HG03520 (cell line): ENCODE results near the gene FCRLA.

Source experiments
- ATAC-seq: cut with Tn5 transposase; IDR thresholded peaks from one replicate; pipeline ENCODE4 v1.9.1; 2021; ENCODE audit warnings: mild to moderate bottlenecking, moderate library complexity; ENCODE audit not compliant: unreplicated experiment

FCRLA gene

DNA sequence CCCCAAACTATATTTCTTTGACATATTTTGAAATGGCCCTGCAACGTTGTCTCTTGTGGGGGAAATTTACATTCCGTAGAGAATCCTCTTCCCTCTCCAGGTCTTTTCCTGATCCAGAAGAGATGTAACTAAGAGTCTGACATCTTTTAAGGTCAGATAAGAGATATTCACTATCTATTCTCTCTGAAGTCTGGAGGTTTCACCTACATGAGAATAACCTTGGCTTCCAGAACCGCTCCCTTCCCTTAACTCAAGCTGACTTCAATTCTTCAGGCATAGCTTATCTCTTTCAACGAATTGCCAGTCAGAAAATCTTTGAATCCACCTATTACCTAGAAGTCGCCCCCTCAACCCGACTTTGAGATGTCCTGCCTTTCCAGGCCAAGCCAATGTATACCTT, 24.2 kb downstream of the FCRLA start:
- no peak for ATAC-seq

DNA sequence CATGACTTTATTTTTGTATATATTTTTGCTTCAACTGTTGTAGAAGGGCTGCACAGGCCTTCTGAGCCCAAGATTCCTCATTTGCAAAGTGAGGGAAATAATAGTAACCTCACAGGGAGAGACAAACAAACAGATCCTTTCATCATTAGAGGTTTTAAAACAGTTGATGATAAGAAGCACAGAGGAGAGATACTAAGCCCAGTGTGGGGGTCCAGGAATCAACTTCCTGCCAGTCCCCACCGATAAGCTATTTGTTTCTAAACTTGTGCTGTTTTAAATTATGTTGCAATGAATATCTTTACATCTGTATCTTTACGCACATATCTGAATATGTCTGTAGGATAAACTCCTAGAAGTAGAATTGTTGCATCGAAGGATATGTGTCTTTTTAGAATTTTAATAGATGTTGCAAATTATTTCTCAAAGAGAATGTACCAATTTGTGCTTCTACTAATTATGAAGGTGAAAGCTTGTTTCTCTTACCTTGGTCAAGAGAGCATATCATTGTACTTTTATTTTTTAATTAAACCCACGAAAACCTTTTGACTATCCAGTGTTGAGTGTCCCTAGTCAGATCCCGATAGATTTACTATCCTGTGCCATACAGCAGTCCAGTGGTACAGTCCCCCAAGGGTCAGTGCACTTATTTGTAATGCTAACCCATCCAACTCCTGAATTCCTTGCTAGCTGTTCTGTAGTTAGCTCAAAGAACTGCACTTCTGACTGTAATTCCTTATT, 25.1 kb downstream of the FCRLA start:
- ATAC-seq, result no peak

DNA sequence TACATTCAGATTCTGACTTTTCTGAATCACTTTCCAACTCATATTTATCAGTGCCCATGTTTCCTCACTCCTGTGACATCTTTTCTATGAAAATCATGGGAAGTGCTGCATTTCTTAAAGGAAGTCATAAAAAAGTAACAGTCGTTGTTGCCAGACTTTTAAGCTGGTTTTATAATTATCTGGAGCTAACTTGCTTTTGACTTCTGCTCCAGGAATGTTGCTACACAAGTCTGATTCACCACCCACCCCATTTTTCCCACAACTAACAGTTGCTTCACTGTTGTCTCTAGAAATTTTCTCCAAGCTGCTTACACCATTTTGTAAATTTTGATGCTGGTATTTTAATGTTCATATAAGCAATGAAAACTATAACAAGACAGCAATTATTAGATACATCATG, 26.5 kb downstream of the FCRLA start:
- no peak for ATAC-seq

DNA sequence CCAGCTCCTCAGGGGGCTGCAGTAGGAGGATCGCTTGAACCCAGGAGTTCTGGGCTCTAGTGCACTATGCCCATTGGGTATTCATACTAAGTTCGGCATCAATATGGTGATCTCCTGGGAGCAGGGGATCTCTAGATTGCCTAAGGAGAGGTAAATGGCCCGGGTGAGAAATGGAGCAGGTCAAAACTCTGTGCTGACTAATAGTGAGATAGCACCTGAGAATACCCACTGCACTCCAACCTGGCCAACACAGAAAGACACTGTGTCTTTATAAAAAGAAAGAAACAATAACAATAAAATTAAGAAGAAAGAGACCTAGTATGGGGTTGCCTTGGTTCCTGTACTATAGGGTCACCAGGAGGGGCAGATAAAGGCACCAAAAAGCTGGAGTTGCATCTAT, 28.8 kb downstream of the FCRLA start:
- ATAC-seq, result no peak

DNA sequence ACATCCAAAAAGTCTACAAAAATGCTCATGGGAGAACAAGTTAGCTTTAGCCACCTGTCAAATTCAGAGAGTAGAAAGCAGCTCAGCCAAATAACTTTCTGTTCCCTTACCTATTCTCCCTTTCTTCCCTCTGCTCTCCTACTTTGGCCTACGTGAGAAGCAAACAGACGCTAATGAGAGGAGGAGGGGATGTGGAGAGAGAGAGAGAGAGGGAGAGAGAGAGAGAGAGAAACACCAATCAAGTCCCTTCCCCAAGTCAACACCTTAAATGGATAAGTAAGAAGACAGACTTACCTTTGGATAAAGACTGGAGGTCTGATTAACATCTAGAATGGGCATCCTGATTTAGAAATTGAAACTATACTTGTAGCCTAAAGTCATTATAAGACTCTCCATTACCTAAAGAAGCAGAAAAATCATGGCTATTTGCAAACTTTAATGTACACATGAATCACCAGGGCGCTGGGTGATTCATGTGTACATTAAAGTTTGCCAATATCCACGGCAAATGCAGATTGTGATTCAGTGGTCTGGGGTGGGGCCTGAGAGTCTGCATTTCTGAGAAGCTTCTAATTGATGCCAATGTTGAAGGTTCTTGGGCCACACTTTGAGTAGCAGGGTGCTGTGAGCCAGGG, 29.4 kb downstream of the FCRLA start:
- ATAC-seq, result no peak

DNA sequence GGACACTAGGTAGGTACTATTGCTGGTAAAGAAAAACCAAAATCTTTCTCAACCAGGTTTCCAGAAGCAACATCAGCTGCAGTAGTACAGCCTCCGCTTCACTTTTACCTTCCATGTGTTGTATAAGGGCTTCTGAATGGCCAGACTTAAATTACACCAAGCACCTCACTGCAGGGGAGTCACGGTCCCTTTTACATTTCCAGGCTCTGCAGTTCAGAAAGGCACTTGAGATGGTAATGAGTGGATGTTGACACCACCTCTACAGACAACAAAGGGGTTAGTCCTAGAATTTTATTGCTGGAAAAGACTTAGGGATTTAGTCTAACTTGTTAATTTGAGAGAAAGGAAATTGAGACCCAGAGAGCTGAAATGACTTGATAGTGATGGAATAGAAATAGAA, 30.6 kb downstream of the FCRLA start:
- ATAC-seq, result no peak

DNA sequence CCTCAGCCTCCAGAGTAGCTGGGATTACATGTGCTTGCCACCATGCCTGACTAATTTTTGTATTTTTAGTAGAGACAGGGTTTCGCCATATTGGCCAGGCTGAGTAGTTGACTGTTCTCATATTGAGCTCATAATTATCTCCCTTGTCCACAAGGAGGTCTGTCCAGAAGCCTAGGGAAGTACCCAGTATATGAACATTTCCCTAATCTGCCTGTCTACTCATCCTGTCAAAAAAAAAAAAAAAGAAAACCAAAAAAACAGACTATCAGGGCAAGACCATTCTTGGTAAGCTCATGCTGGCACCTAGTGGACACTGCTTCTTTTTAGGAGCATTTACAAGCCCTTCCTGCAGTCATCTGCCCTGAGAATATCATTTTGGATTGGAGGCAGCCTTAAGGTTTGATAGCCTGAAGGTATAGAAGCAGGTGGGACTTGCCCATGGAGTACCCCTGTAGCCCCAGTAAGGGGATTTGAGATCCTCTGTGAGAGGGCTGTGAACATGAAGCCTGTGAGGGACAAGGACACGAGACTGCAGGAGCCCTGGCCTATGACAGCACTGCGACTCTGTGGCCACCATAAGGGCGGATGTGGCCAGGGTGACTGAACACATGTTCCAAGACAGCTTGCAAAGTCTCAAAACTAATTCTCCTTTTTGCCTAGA, 31.7 kb downstream of the FCRLA start:
- ATAC-seq, result peak; percentile 49

DNA sequence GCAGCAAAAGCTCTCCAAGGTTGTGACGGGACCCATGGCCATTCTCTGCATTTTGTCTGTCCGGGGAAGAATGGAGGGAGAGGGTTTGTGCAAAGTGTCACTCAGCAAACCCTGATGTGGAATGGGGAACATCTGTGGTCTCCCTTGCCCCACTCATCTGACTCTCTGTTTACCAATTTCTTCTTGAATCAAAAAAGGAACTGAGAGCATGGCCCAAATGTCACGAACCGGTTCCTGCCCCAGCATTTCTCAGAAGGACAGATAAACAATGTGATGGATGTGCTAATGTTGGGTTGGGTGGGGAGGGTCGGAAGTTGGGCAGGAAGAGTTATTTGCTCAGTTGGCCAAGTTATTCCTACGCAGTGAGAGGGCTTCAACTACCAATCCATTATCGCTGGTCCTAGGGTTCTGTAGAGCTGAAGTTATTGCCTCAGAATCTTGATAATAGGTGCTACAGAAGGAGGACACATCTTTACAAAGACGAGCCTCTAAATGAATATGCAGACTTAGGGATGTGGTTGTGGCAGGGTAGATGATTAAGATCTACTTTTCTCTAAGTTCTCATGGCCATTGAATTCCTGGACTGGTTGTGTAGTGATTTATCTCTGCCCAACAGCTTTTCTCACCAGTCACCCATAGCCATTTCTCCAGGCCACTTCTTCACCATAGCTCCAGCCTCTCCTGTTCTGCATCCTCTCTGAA, 33.0 kb downstream of the FCRLA start:
- no peak for ATAC-seq

DNA sequence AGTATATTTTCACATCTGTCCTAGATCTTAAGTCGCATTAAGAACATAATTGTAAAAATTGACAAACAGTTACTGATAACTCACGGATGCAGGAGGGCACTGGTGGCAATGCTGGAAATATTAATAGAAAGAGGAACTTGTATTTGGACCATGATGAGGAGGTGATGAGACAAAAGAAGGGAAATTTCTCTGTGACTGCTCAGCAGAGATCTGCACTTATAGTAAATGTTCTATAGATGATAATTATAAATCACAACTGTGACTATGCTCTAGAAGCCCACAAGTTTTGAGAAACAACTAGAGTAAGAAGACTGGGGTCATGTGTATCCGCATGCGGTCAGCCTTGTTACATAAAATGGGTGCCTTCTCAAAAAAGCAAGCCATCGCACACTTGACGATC, 33.9 kb downstream of the FCRLA start:
- no peak for ATAC-seq

DNA sequence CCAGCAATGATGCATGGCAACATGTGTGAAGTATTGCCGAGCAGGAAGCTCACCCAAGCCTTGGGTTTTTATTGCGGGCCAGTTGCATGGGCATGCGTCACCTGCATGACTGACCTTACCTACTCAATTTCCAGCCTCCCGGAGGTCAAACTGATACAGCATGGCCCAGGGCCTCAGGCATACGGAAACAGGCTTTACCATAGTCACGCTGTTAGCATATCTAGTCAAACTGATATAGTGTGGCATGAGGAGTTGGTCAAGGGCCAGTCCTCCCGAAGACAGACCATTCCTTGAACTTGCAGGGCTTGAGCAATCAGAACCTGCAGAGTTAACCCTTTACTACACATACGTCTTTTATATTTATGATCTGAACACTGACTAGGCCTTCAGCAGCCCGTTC, 36.2 kb downstream of the FCRLA start:
- no peak for ATAC-seq

DNA sequence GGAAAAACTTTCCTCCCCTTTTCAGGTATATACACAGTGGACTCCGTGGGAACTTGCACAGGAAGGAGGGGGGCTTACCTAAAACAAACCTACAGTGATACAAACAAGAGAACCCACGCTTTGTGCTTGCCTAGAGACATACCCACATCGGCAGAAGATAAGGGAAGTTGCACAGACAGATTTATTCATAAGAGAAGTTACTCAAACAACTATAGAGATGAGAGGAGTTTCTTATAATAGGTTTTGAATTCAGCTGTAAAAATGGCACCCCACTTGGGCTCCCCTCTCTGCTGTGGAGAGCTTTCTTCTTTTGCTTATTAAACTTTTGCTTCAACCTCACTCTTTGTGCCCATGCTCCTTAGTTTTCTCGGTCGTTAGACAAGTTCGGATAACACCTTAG, 40.8 kb downstream of the FCRLA start:
- no peak for ATAC-seq

DNA sequence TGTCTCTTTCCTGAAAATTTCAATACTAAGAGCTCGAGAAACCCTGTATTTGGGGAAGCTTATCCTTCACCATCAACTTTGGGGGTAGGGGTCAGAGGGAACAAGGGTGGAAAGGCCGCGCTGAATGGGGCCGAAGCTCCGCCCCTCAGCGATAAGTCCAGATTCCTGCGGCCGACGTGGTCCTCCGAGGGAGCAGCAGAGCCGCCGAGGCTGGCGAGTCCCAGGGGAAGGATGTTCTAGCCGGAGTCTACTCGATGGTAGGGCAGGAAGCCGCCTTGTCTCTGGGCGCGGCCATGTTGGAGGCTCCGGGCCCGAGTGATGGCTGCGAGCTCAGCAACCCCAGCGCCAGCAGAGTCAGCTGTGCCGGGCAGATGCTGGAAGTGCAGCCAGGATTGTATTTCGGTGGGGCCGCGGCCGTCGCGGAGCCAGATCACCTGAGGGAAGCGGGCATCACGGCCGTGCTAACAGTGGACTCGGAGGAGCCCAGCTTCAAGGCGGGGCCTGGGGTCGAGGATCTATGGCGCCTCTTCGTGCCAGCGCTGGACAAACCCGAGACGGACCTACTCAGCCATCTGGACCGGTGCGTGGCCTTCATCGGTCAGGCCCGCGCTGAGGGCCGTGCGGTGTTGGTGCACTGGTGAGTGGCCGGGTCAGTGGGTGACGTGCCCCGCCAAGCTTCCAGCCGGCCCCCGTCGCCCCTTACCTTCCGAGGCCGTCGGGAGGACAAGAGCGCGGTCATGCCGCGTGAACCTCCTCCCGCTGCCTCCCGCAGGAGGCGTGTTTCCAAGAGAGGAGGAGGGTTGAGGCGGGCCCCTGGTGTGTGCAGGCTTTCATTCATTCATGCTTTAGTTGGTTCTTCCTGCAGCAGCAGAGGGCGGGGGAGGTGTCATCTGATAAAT, 42.7 kb downstream of the FCRLA start, which contains the start of gene DUSP12:
Gene DUSP12 (plus strand): TSS at position 278 of the 899 bp plus-strand sequence. CDS start 16 bp downstream, at position 294.
- peak; percentile 95 for ATAC-seq

DNA sequence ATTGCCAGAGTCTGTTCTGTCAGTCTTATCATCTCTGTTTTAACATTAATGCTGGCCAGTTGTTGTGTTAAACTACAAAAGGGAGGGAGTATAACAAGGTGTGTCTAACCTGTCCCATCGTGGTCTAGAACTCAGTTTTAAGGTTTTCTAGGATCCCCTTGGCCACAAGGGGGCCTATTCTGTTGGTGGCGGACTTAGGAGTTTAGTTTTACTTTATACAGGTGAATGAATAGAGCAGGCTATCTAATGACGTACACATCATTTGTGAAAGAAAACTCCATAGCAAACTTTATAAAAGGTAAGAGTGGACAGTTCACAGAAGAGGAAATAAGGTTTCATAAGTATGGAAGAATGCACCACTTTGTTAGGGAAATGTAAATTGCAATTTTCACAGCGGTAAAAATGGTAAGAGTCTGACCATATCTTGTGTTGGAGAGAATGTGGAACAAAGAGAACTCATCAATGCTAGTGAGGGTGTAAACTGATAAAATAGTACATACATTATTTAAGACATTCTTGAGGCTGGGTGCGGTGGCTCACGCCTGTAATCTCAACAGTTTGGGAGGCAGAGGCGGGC, 56.6 kb downstream of the FCRLA start:
- ATAC-seq, result no peak
